Kidney (tissue), 22 donors: ENCODE results near the gene ACADL. TPM values are rescaled to one million over a fixed set of nuclear protein-coding genes. Genes with fewer than 3 reads are reported as not detected.

Experiments
- DNase-seq, 5 donors: peaks; one replicate each; pipeline ENCODE4 v3.0.0-alpha.2; 2013 to 2020
- FAIRE-seq: peaks from 2 replicates; lab custom pipeline; 2012; peaks lifted over from hg19 to GRCh38; lab: Jason Lieb, UNC
- H3K27ac ChIP-seq, 2 donors: one replicate each; pipeline ENCODE4 v1.7.0; 2013; ENCODE audit warnings: low read depth in 2 of 2, low read length in 2 of 2, inconsistent platforms in 1 of 2
- H3K27me3 ChIP-seq: one replicate; pipeline ENCODE4 v1.7.1; 2013; ENCODE audit warnings: low read length, inconsistent platforms; ENCODE audit not compliant: control insufficient read depth, insufficient read depth
- H3K36me3 ChIP-seq, 3 donors: one replicate each; pipeline versions ENCODE4 v1.7.0 to v1.7.1; 2013; ENCODE audit warnings: low read length in 3 of 3, control low read depth in 1 of 3, inconsistent platforms in 1 of 3; ENCODE audit not compliant: insufficient read depth in 3 of 3, control insufficient read depth in 2 of 3
- H3K4me1 ChIP-seq, 3 donors: one replicate each; pipeline versions ENCODE4 v1.7.0 to v1.7.1; 2013; ENCODE audit warnings: low read length in 3 of 3, inconsistent platforms in 1 of 3, low read depth in 1 of 3; ENCODE audit not compliant: control insufficient read depth in 2 of 3, insufficient read depth in 2 of 3
- H3K4me3 ChIP-seq, 3 donors: one replicate each; pipeline versions ENCODE4 v1.7.0 to v1.8.1; 2013; ENCODE audit warnings: low read length in 3 of 3, control low read depth in 1 of 3, inconsistent platforms in 1 of 3
- H3K9ac ChIP-seq, 3 donors: one replicate each; pipeline versions ENCODE4 v1.7.0 to v1.7.1; 2013; ENCODE audit warnings: low read length in 3 of 3, control low read depth in 1 of 3, inconsistent platforms in 1 of 3
- H3K9me3 ChIP-seq, 3 donors: one replicate each; pipeline versions ENCODE4 v1.7.0 to v1.7.1; 2013; ENCODE audit warnings: low read length in 3 of 3, control low read depth in 1 of 3, inconsistent platforms in 1 of 3; ENCODE audit not compliant: control insufficient read depth in 2 of 3, insufficient read depth in 1 of 3
- intact Hi-C: fragments of 100-400 bp; cut with DNase I; formaldehyde crosslinking; loops from one replicate; pipeline ENCODE4 v1.11.1; 2022
- long read RNA-seq, 10 donors: library from polyadenylated mRNA in 1 of 10; unstranded in 1 of 10; transcript quantifications; one replicate each; pipeline ENCODE4 v2.0.0 and lab custom pipeline, GENCODE V29; 2021 to 2026
- polyA plus RNA-seq: library from polyadenylated mRNA; stranded (reverse); fragments of 350-450 nt; fragmentation: Illumina TruSeq; extraction: RNeasy Lipid Tissue Mini Kit (QIAGEN cat#74804); gene quantifications from one replicate; pipeline ENCODE4 v1.2.3, GENCODE V29; 2014; ENCODE audit warnings: low read depth, low replicate concordance; ENCODE audit not compliant: insufficient read depth
- total RNA-seq: library from RNA; stranded (reverse); fragmentation: NEBNext Ultra II Directional; extraction: Animal tissue kit (Norgen Biotek cat#: 25700); gene quantifications from one replicate; pipeline ENCODE4 v1.2.1, GENCODE V29; 2021
- TF ChIP-seq, protein P1 (sequence below): IDR thresholded peaks from 3 replicates; pipeline ENCODE4 v1.5.1; 2012; ENCODE audit warnings: mild to moderate bottlenecking, moderate library complexity, borderline replicate concordance; ENCODE audit not compliant: insufficient read depth; ENCODE audit errors: extremely low read depth
- donor health status: control.
- donor health status: control.
- donor health status: control.
- donor health status: control.
- donor health status: control.
- donor health status: DM: yes; HTN: yes; CAD: no.
- donor health status: Normal renal cell carcinoma (clear cell type).

The ACADL gene
- total RNA-seq: 21.1 TPM
- polyA plus RNA-seq: 15.7 TPM
- long read RNA-seq, donor 1: 0 reads
- long read RNA-seq, donor 2, partial matches to known transcripts: 13 of 19 reads
- long read RNA-seq, donor 2, other reads (novel, unspliced or antisense): 0 of 19 reads
- long read RNA-seq, donor 3, partial matches to known transcripts: 0 of 6 reads
- long read RNA-seq, donor 3, other reads (novel, unspliced or antisense): 0 of 6 reads
- long read RNA-seq, donor 4, partial matches to known transcripts: 5 of 11 reads
- long read RNA-seq, donor 4, other reads (novel, unspliced or antisense): 0 of 11 reads
- long read RNA-seq, donor 5: 0 reads
- long read RNA-seq, donor 6: 0 reads
- long read RNA-seq, donor 7, transcript ACADL-201 (11 exons, 2,543 nt): major isoform, 17 of 27 reads
- long read RNA-seq, donor 7, partial matches to known transcripts: 2 of 27 reads
- long read RNA-seq, donor 7, other reads (novel, unspliced or antisense): 4 of 27 reads
- long read RNA-seq, donor 8, partial matches to known transcripts: 0 of 1 reads
- long read RNA-seq, donor 8, other reads (novel, unspliced or antisense): 0 of 1 reads
- long read RNA-seq, donor 9: 0 reads
- long read RNA-seq, donor 10, partial matches to known transcripts: 0 of 3 reads
- long read RNA-seq, donor 10, other reads (novel, unspliced or antisense): 0 of 3 reads

DNA sequence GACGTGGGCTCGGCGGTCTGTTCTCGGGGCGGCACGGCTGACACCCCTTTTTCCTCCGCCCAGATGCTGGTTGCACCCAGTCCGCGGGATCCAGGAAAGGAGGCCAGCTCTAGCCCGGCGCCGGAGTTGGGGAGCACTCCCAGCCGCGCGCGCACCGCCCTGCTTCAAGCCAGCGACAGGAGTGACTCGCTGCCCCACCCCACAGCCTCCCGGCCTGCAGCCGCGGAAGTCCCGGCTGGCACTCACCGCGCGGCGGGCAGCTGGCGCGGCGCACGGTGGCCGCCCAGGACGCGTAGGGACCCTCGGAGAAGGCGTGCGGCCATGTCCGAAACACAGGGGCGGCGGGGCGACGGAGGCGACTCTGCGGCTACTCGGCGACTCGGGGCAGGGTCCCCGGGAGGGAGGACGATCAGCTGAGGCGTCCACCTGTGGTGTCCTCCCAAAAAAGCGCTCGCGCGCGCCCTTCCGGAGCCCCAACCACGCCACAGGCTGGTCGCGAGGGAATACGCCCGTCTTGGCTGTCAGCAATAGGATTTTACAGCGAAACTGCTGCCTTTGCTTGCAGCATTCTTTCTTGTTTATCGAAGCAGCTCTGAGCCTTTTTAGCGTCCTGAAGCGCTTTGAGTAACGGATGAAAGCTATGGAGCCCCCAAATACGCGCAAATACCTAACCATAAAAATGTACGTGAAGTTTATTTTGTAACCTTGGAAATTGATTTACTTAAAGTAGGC is at the start of gene ACADL:
Gene ACADL, minus strand, starts transcription at position 507 of the 732 bp plus-strand sequence. Its CDS starts 184 bp downstream, at position 323.
- peak within 1 kb of the TSS; percentile 57 to 84 (median 77) for H3K4me3 ChIP-seq

DNA sequence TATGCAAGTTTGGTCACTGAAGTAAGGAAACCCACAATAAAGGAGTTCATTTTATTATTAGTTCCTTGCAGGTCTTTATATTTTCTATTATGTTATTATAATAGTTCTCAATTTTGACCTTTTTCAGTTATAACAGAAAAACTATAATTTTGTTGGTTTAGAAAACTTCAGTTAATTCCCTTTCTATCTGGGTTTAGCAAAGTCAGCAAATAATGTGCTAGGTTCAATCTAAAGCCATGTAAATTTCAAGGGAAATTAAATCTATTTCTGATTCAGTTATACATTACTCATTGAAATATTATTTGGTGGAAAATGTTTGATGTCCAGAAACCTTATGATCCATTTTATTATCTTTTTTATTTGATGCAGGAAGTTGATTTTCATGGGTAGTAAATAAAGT is 46.1 kb upstream of the ACADL start:
- no peak overlapping the region for H3K4me3 ChIP-seq
- no peaks in the 10 kb centered on the region for H3K9me3 ChIP-seq
- FAIRE-seq (no peak), DNase-seq (no peak)
- H3K27me3 ChIP-seq: no peaks in the 10 kb centered on the region
- no peak overlapping the region for H3K9ac ChIP-seq
- intact Hi-C loops: no loop called here
- H3K4me1 ChIP-seq: no peaks in the 10 kb centered on the region
- TF ChIP-seq, protein P1, sequence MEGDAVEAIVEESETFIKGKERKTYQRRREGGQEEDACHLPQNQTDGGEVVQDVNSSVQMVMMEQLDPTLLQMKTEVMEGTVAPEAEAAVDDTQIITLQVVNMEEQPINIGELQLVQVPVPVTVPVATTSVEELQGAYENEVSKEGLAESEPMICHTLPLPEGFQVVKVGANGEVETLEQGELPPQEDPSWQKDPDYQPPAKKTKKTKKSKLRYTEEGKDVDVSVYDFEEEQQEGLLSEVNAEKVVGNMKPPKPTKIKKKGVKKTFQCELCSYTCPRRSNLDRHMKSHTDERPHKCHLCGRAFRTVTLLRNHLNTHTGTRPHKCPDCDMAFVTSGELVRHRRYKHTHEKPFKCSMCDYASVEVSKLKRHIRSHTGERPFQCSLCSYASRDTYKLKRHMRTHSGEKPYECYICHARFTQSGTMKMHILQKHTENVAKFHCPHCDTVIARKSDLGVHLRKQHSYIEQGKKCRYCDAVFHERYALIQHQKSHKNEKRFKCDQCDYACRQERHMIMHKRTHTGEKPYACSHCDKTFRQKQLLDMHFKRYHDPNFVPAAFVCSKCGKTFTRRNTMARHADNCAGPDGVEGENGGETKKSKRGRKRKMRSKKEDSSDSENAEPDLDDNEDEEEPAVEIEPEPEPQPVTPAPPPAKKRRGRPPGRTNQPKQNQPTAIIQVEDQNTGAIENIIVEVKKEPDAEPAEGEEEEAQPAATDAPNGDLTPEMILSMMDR: no peak
- H3K36me3 ChIP-seq: no peaks in the 10 kb centered on the region
- H3K27ac ChIP-seq: no peak overlapping the region

More for the DNA sequence above, at the start of gene ACADL:
- intact Hi-C loops: no loop called here
- no peaks in the 10 kb centered on the region for H3K9me3 ChIP-seq
- peak; percentile 63 to 88 (median 68) for DNase-seq
- peaks cover 0 to 6% (median 0%) of the 10 kb centered on the region in 3 donors for H3K4me1 ChIP-seq
- peaks cover 2% of the 10 kb centered on the region for H3K27me3 ChIP-seq
- peak within 1 kb of the TSS; percentile 23 to 83 (median 71) for H3K9ac ChIP-seq
- H3K36me3 ChIP-seq: no peaks in the 10 kb centered on the region
- TF ChIP-seq, protein P1: no peak
- H3K27ac ChIP-seq: peak within 1 kb of the TSS; percentile 89 to 93
- no peak for FAIRE-seq

DNA sequence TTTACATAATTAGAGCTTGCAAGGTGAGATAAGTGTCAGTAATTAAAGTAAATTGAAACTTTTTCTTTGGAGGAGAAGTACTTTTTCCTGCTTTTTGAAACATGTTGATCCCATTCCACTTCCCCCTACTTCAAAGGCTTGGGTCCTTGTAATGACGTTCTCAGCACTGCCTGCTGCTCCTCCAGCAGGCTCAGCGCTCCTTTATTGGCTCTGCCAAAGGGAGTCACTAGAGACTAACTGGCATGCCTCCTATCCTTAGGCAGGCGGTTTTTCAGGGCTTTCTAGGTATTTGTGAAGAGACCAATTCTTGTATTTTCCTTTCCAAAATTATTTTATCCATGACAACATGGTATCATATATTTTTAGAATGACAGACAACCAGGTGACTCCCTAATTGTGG is 43.9 kb upstream of the ACADL start:
- Histone ChIP-seq H3K27ac (no peak overlapping the region), H3K36me3 (no peaks in the 10 kb centered on the region), H3K4me1 (no peaks in the 10 kb centered on the region), H3K9ac (no peak overlapping the region), H3K27me3 (no peaks in the 10 kb centered on the region), H3K4me3 (no peak overlapping the region), H3K9me3 (no peaks in the 10 kb centered on the region)
- TF ChIP-seq, protein P1: no peak
- intact Hi-C loops: no loop called here
- no peak for DNase-seq
- no peak for FAIRE-seq
